GM18867 (cell line): ENCODE measurements around the gene ETV7.
"Not testable (repeated sequence)": the region's sequence is repeated elsewhere in the genome, so short reads cannot be mapped to it uniquely, and the experiment has no call there.

Experiments
- ATAC-seq: cut with Tn5 transposase; IDR thresholded peaks from one replicate; pipeline ENCODE4 v1.9.1; 2021; ENCODE audit warnings: mild to moderate bottlenecking, moderate library complexity; ENCODE audit not compliant: unreplicated experiment

Gene ETV7

DNA sequence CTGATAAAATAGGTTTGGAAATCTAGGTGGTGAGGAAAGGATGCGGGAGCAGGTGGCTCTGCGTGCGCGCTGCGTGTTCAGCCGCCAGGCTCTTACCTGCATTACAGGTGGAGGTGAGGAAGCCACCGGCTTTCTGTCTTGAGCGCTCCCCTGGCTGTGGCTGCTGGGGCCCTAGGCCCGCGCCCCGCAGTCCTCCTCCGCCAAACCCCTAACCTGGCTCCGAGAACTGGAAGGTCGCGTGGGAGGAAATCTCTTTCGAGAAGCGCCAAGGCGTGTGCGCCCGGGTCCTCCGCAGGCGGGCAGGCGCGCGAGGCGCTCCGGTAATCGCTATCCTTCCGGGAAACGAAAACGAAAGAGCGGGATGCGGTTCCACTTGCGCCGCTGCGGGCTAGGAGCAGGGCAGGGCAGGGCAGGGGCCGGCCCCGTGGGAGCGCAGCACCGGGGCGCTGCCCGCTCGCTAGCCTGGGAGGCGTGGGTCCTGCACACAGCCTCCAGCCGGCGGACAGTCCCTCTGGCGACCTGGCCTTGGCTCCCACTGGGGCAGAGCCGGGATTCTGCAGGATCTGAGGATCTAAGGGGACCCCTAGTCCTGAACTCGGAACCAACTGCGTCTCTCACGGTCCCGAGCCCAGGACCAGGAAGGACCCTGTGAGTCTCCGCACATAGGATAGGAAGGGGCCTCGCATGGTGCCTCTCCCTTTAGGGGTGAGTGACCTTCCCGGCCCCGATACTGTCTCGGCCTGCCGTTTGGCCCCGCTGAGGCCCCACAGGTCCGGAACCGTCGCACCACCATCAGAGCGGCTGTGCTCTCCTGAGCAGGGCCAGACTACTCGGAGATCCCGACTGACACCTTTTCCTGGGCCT, at the start of gene ETV7:
Gene ETV7 (minus strand): TSS at position 230 of the 864 bp plus-strand sequence. CDS start 128 bp downstream, at position 102.
- ATAC-seq: no peak

DNA sequence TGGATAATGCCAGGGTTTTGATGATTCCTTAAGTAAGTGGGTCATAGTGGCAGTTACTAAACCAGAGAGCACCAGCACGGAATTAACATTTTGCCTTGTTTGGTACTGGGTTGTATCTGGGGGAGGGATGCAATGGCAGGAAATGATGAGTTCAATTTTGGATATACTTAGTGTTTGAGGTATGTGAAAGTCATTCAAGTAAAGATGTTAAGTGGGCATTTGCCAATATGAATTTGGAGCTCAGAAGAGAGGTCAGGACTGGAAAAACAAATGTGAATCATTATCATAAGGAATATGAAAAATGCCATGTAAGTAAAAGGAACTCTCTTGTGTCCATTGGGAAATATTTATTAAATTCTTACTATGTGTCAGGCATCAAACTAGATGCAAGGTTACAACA, 49.0 kb upstream of the ETV7 start:
- no peak for ATAC-seq

DNA sequence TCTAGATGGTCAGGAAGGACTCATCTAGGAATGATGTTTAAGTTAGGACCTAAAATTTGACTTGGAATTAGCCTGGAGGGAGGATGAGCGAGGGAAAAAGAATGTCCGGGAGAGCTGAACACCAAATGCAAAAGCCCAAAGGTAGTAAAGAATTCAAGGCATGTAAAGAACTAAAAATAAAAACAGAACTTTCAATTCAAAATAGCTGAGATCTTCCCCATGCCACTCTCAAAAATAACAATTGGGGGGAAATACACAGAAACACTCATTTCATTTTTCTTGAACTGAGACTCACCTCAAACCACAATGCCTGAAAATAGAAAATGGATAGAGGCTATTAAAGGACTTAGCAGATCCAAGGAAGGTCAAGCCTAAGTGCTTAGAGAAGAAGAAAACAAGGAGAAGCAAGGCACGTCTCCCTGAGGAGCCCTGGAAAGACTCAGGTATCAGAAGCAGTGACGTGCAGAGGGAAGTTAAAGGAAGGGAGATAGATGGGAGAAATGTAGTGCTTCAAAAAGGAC, 44.7 kb upstream of the ETV7 start:
- no peak for ATAC-seq

DNA sequence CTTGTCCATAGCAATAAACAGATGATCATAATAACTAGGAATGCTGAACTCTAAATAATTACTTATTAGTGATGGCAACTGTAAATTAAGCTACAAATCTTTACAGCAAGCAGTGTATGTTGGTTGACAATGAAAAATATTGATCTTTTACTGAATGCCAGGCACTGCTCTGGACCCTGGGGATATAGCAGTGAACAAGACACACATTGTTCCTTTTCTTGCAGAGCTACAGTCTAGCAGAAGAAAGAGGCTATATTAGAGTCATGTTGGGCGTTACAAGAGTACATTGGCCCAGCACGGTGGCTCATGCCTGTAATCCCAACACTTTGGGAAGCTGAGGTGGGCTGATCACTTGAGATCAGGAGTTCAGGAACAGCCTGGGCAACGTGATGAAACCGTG, 43.7 kb upstream of the ETV7 start:
- ATAC-seq: no peak

DNA sequence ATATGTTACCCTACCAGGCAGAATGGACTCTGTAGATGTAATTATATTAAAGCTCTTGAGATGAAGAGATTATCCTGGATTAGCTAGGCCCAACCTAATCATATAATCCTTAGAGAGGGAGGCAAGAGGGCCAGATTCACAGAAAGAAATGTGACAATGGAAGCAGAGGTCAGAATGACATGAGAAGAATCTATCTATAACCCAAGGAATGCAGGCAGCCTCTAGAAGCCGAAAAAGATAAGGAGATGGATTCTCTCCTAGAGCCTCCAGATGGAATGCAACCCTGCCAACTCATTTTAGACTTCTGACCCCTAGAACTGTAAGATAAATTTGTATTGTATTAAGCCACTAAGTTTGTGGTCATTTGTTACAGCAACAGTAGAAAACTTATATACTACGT, 42.9 kb upstream of the ETV7 start:
- no peak for ATAC-seq

DNA sequence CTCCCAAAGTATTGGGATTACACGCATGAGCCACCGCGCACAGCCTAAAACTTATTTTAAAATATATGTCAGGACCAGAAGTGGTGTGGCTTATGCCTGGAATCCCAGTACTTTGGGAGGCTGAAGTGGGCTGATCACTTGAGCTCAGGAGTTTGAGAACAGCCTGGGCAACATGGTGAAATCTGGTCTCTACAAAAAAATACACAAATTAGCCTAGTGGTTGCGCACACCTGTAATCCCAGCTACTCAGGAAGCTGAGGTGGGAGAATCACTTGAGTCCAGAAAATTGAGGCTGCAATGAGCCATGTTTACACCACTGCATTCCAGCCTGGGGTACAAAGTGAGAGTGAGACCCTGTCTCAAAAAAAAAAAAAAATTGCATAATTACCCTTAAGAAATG, 41.4 kb upstream of the ETV7 start:
- no peak for ATAC-seq

DNA sequence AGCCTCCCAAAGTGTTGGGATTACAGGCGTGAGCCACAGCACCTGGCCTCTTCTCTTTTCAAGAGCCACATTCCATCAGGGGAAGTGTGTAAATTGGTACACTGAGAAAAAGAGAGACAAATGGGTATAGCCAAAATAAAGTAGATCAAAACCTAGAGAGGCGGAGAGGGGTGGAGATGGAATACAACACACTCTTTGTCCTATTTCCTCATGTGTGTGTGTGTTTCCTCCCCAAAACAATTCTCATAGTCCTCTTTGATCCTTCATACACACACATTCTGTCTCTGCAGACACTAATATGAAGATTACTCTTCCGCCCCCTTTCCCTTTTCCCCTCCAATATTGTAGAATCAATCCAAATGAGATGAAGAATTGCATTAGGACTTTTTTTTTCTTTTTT, 39.2 kb upstream of the ETV7 start:
- no peak for ATAC-seq

DNA sequence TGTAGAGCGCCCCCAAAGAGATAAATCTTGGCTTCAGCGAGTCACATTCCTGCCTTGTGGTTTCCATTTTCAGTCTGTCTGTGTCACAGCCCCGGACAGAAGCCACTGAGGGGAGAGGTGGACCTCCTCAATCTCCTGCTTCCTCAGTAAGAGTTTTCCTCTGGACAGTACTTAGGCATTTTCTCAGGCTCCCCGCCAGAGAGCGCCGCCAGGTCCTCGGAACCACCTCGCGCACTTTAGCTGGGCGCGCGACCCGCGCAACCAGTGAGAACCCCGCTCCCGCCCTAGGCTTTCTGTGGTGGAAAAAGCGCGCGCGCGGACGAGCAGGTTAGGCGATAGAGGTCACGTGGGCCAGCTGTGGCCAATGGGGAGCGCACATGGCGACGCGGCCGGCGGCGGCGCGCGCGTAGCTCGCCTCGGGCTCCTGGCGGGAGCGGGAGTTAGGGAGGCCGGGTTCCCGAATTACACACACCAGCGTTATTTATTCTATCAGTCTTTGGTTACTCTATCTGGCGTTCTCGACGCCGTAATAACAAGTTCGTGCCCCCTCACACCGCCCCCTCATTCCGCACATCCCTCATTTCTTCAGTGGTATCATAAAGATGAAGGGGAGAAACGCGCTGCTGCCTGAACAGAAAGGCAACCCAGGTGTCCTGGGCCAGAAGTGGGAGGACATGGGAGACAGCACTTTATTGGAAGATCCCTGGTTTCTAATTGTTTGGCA, 35.8 kb upstream of the ETV7 start:
- peak; percentile 96 for ATAC-seq

DNA sequence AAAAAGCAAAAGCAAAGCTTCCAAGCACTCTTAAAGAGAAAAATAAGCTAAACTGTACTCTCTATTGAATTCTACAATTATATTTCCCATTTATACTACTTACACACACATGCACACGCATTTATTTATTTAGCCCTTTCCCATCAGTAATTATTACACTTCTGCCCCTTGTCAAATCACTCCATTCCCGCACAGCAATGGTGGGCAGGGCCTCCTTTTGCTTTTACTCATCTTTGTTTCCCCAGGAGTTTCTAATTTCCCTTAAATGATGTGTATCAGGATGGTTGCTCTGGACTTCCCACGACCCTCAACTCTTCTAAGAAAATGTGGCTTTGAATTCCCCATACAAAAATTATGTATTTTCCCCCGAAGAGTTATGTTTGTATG, 35.2 kb upstream of the ETV7 start:
- ATAC-seq: no peak

DNA sequence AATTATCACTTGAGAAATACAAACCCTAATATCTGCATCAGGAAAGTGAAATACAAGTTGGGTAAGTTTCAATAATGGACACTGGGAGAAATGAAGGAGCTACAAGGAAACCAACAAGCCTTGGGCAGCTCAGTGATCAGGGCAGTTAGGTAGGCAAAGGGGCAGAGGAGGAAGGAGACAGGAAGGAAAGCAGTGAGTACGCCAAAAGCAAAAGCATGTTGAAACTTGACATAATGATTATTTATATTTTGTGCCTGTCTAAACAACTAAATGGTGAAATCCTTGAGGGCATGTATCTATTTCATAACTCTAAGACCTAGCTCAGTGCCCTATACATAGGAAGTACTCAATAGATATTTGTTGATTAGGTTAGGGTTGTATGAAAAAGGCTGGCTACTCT, 31.8 kb upstream of the ETV7 start:
- ATAC-seq: no peak

DNA sequence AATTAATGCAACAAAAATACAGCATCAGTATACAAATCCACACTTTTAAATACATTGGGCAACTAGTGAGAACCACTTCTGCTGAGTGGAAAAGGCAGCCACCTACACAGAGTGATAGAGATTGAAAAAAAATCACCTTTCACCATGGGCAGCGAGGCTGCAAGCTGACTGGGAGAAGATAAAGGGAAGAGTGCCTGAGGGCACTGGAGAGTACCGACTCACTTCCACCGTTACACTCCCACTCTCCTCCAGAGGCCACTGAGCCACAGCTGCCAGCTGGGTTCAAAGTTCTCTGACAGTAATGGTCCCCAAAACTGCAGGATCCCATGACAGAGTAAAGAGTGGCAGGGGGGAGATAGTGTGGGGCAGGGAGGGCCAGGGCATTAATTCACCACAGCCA, 31.1 kb upstream of the ETV7 start:
- no peak for ATAC-seq

DNA sequence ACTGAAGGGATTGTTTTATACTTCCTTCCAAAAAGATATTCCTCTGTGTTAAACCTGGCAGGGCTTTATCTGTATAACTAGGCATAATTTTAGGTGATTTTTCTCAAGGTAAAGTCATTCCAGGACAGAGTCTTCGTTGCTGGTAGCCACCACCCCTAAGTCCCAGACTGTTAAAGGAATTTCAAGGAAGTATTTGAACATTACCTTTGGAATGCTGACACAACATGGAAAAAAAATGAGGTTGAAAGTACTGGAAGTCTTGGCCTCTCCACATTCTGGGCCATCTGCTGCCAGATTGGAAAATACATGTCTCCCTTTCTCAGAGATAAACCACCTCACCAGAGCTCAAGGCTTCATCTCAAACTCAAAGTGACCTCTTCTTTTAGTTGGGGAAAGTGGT, 27.0 kb upstream of the ETV7 start:
- ATAC-seq: no peak

DNA sequence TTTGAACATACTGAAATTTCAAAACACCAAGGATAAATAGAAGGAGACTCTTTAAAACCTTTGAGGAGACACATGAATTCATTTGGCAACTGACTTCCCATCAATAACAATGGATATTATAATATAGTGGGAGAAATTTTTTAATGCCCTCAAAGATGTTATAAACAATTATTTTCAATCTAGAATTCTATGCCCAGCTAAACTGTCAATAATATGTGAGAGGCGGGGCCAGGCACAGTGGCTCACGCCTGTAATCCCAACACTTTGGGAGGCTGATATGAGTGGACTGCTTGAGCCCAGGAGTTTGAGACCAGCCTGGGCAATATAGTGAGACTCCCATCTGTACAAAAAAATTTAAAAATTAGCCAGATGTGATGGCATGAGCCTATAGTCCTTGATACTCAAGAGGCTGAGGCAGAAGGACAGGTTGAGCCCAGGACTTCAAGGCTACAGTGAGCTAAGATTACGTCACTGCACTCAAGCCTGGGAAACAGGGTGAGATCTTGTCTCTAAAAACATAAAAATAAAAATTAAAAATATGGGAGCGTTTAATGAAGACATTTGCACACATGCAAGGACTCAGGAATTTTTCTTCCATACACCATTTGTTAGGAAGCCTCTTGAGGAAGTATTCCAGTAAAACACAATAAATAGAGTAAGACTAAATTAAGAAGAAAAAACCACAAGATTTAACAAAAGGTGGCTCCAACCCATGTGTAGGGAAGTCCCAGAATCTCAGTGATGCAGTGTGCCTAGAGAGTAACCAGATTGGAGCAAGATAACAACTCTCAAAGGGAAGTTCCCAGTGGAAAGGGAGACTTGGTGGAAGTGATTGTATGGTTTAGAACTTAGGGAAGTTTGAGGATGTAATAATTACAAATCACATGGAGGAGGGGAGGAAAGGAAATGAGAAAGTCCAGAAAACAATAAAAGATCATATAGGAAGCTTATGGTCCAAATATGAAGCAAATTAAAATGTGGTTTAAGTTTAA, 26.3 kb upstream of the ETV7 start:
- ATAC-seq: no peak

DNA sequence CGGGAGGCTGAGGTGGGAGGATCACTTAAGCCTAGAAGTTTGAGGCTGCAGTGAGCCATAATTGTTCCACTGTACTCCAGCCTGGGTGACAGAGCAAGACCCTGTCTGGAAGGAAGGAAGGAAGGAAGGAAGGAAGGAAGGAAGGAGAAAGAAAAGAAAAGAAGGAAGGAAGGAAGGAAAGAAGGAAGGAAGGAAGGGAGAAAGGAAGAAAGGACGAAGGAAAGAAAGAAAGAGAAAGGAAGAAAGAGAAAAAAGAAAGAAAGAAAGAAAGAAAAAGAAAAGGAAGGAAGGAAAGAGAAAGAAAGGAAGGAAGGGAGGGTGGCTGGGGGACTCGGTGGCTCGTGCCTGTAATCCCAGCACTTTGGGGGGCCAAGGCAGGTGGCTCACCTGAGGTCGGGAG, 22.2 kb upstream of the ETV7 start:
- ATAC-seq: not testable (repeated sequence)

DNA sequence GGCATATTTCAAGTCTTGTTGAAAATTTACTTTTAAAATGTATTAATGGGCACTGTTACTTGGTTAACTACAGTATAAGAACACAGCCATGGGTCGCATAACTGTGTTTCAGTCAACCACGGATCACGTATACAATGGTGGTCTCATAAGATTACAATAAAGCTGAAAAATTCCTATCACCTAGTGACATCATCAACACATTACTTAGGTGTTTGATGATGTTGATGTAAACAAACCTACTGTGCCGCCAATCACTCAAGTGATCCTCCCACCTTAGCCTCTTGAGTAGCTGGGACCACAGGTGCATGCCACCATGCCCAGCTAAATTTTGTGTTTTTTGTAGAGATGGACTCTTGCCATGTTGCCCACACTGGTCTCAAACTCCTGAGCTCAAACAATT, 16.7 kb upstream of the ETV7 start:
- ATAC-seq: no peak

DNA sequence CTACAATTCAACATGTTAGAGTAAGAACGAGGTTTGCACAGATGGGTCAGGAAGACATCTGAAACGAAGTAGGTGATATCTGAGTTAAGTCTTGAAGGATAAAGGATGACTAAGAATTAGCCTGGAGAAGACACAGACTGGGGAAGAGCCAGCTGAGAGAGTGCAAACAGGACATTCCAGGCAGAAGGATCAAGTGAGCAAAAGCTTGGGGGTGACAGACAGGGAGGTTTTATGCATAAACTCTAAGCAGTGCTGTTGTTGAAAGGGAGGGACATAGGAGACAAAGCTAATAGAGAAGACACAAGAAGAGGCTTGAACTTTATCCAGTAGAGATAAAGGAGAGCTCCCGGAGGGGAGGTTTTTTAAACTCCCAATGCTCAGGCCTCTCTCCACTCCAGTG, 15.0 kb upstream of the ETV7 start:
- ATAC-seq: no peak

DNA sequence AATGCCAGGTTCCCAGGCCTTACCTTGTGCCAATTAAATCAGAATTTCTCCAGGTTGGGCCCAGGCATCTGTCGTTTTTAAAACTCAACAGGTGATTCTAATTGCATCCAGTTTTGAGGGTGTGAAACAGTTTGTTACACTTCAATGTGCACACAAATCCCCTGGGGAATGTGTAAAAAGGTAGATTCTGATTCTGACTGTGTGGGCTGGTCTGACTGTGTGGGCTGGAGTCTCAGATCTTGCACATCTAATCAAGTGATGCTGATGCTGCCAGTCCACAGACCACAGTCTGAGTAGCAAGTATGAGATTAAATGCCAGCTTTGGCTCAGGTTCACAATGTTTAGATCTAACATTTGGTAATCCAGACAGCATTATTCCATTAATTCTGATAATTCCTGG, 12.5 kb upstream of the ETV7 start:
- ATAC-seq: no peak

DNA sequence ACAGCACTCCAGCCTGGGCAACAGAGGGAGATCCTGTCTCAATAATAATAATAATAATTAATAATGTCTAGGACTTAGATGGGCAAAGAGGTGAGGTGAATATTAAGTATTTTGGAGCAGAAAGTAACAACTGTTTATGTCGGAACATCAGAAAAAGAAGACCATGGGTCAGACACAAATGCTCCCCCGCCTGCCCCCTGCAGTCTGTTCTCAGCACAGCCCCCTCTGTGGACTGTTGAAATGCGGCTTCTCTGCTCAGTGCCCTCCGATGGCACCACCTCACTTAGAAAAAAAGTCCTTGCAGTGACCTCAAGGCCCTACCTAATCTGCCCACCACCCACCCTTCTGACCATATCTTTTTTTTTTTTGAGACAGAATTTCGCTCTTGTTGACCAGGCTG, 5.2 kb upstream of the ETV7 start:
- ATAC-seq: no peak

DNA sequence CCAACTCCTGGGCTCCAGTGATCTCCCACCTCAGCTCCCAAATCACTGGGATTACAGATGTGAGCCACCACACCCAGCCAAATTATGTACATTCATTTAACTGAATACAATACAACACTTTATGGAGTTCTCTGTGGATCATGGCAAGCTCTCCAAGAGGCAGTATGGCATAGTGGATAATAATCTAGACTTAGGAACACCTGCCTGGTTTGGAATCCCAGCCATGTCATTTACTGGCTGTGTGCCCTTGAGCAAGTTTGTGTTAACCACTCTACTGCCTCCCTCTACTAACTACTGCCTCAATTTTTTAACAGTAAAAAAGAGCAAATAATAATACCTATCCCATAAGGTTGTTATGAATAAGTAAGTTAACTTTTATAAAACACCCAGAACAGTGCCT, 1.9 kb upstream of the ETV7 start:
- no peak for ATAC-seq

DNA sequence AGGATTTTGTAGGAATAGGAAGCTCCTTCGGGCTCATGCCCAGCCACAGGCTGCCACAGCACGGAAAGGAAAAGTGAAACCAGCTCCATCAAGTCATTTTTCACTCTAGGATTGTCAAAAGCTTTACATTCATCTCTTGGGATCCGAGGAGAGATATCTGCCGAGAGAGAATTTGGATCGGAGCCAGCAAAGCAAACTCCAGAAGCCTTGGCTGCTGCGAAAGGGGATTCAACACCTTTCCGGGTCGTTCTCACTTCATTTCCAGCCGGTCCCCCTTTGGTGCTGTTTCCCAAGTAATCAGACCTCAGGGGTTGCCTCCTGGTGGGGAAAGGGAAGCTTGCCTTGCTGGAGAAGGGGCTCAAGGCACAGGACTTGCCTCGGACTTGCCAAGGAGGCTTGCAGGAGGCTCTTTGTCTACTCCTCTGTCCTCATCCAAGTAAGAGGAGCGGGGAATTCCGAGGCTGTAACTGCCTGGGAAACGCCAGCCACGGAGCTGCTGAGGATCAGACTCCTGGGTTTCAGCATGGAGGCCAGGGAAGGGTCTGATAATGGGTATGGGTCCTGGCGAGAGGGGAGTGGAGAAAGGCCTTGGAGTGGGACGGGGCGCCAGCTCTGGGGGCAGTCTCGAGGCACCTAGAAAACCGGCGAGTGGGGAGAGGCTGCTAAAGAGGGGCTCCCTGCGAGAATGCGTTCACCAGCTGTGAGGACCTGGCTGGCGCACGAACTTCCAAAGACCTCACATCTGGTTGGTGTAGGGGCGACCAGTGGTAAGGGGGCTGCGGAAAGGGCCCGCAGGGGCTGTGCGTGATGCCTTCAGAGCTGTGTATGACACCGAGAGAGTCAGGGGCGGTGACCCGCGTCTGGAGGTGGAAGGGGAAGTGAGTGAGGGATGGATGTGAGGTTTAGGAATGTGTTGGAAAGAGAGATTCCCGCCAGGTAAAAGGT, 702 bp downstream of the ETV7 start:
- ATAC-seq: no peak
